ENCODE results near the gene WNT2B.
"Not testable (repeated sequence)": the region's sequence is repeated elsewhere in the genome, so short reads cannot be mapped to it uniquely, and the experiment has no call there.

Gene WNT2B

GRCh38 chr1:112508278-112509004 is at the start of gene WNT2B:
Gene WNT2B, plus strand, starts transcription at chr1:112508965. Its CDS starts 298 bp downstream, at chr1:112509263.
- DNase-seq: peak; percentile 40

DNA sequence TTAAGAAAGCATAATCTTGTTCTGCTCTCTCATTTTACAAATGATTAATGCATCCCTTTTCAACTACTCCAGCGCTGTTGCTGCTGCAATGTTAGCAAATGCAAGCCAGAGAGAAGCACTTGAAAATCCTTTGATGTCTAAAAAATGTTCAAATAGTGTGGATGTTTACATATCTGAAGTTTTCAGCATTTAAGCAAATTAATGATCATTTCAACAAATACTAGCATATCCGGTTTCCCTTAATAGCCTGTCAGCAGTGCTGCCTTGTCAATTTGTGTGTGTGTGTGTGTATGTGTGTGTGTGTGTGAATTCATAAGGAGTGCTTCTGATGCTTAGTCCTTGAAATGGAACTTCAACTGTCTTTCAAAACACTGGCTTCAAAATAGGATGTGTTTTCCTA is 48.1 kb upstream of the WNT2B start:
- no peak for DNase-seq

- no peak for DNase-seq
Observed at GRCh38 chr1:112461200-112461871, 47.4 kb upstream of the WNT2B start.

GRCh38 chr1:112462953-112463279 is 45.8 kb upstream of the WNT2B start:
- DNase-seq: no peak

DNA sequence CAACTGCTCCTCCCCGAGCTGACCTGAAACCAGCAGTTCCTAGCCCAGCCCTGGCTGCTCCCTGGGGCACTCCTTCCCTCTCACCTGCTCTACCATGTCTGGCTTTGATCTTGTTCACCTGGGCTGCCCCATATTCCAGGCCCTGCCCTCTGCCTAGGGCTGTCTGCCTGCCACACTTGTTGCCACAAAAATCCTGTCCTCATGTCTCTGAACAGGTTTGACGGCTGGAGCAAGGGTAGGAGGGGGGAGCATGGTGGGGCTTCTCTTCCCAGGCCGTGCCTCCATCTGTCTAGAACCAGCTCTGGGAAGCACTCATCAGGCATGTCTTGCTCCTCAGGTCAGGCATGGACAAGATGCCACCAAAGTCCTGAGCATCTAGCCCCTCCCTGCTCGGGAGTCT is 44.3 kb upstream of the WNT2B start:
- DNase-seq: no peak

GRCh38 chr1:112465122-112465521 is 43.6 kb upstream of the WNT2B start:
- no peak for DNase-seq

DNA sequence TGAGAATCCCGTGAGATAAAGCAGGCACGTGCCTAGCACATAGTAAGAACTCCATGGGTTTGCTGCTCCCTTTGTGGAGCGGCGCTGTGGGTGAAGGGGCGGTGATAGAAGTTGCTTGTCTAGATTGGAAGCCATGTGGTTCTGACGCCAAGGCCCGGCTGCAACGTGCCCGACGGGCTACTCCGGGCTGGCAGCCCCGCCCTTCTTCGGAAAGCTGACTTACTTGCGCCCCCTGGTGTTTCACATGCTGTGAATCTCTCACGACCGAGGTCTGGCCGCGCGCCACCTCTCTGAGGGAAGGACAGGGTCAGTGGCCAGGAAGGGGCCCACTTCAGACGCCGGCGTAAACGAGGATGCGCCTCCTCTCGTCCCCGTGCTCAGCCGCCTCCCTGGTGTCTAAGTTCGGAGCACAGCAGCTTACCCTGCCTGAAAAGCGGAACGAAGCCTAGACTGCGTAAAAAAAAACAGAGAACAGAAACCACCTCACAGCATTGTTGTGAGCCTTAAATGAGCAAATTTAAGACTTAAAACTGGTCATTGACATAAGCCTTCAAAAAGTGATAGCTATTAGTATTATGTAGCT is 42.6 kb upstream of the WNT2B start:
- peak; percentile 87 for DNase-seq

DNA sequence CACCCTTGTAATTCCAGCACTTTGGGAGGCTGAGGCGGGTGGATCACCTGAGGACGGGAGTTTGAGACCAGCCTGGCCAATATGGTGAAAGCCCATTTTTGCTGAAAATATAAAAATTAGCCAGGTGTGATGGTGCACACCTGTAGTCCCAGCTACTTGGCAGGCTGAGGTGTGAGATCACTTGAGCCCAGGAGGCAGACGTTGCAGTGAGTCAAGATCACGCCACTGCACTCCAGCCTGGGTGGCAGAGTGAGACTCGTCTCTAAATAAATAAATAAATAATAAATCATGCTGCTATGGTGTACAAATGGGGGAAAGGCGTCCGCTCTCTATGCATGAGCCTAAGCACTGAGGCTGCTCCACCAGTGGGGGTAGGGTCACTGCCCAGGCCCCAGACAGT is 38.4 kb upstream of the WNT2B start:
- not testable (repeated sequence) for DNase-seq

GRCh38 chr1:112470966-112471365 is 37.8 kb upstream of the WNT2B start:
- DNase-seq: no peak

DNA sequence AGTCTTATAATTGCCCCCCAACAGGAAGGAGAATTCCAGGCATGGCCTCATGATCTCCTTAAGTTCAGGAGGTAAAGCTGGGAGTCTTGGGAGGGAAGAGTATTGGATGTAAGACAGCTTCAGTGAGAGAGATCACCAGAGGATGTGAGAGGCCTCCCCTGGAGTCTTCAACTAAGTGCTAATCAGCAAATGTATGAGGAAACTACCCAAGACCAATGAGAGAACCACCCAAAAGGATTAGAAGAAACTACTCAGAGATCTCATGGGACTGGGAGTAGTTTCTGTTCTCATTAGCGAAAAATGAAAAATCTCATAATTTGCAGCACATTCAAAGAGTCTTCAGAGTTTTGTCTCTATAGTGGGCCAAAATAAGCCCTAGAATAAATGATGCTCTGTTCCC is 36.6 kb upstream of the WNT2B start:
- DNase-seq: no peak

DNA sequence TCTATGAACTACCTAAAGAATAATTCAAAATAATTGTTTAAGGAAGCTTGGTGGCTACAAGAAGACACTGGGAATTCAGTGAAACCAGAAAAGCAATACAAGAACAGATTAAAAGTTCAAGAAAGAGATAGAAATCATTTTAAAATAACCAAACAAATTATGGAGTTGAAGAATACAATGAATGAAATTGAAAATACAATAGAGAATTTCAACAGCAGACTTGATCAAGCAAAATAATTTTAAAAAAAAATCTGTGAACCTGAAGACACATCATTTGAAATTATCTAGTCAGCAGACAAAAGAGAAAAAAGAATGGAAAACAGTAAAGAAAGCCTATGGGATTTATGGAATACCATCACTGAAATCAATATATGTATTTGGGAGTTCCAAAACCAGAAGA is 31.2 kb upstream of the WNT2B start:
- no peak for DNase-seq

- DNase-seq: no peak
Observed at GRCh38 chr1:112478314-112478713, 30.5 kb upstream of the WNT2B start.

DNA sequence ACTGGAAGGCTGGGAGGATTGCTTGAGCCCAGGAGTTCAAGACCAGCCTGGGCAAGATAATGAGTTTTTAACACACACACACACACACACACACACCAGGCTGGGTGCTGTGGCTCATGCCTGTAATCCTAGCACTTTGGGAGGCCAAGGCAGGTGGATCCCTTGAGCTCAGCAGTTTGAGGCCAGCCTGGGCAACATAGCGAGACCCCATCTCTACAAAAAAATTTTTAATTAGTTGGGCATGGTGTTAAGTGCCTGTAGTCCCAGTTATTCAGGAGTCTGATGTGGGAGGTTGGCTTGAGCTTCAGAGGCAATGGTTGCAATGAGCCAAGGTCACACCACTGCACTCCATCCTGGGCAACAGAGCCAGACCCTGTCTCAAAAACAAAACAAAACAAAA is 22.7 kb upstream of the WNT2B start:
- not testable (repeated sequence) for DNase-seq

DNA sequence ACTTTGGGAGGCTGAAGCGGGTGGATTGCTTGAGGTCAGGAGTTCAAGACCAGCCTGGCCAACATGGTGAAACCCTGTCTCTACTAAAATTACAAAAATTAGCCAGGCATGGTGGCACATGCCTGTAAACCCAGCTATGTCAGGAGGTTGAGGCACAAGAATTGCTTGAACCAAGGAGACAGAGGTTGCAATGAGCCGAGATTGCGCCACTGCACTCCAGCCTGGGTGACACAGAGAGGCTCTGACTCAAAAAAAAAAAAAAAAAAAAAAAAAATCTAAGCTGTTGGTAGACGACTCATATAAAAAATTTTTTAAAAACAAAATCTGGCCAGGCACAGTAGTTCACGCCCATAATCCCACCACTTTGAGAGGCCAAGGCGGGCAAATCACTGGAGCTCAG is 21.1 kb upstream of the WNT2B start:
- DNase-seq: not testable (repeated sequence)

- DNase-seq: no peak
Observed at GRCh38 chr1:112488141-112488540, 20.6 kb upstream of the WNT2B start.

- DNase-seq: no peak
Observed at GRCh38 chr1:112492076-112492475, 16.7 kb upstream of the WNT2B start.

DNA sequence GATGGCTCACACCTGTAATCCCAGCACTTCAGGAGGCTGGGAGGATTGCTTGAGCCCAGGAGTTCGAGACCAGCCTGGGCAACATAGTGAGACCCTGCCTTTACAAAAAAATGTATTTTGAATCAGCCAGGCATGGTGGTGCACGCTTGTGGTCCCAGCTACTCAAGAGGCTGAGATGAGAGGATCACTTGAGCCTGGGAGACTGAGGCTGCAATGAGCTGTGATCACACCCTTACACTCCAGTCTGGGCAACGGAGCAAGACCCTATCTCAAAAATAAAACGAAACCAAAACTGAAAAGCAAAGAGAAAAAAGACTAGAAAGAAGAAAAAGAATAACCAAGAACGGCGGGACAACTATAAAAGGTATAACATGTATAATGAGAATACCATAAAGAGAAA is 15.4 kb upstream of the WNT2B start:
- DNase-seq: no peak

- no peak for DNase-seq
Observed at GRCh38 chr1:112496290-112496689, 12.5 kb upstream of the WNT2B start.

- peak; percentile 44 for DNase-seq
Observed at GRCh38 chr1:112501810-112502641, 6.7 kb upstream of the WNT2B start.

DNA sequence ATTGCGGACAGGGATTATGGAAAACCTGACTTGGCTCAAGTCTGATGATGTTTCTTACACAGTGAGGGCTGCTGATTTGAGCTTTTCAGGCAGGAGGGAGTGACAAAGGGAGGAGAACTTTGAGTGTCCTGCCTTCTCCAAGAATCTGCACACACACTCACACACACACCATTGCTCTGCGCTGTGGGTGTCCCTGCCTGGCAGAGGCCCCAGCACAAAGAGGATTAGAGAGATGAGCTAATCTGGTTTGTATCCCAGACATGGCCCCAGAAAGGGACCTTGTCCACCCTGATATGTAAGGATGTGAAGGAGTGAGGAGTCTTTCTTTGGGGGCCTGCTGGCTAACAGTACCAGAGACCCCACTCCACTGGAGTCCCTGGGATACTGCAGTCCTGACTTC is 5.9 kb upstream of the WNT2B start:
- no peak for DNase-seq

DNA sequence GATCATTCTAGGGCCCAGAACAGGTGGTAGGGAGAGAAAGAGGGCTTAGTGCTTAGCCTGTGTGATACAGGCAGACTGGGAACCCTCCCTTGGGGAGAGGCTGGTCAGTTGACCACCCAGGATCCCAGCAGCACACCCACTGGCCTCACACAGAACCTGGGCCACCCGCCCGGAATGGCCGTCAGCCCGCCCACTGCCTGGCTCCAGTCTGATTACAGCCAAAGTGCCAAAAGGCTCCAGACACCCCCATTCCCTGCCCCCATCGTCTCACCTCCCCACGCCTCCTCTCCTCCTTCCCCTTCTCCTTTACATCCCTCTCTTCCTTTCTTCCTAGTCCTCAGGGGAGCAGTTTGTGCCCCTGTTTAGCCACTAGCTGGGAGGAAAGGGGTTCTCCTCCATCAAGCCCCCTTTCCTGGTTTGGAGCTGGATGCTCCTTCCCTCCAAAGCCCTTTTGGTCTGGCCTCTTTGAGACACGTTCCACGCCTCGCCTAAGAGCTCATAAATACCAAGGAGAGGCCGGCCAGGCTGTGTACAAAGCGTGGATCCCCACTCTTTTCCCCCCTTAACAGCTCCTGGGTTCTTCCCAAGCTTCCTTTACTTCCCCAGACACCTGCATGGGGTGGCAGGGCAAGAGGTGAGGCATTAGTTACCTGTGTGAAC is 4.6 kb upstream of the WNT2B start:
- no peak for DNase-seq

- no peak for DNase-seq
Observed at GRCh38 chr1:112504661-112505399, 3.9 kb upstream of the WNT2B start.
